ENCODE data around the gene PPAN. TPM values are rescaled to one million over a fixed set of nuclear protein-coding genes. Genes with fewer than 3 reads are reported as not detected.

Gene PPAN
- total and polyA plus RNA-seq, 10 donors = 26.8 to 90.2 (median 47.2) TPM

- WGBS, 5 donors = 85 to 94% (median 87%) methylated on average over 17 to 35 of the region's 35 CpGs
- intact Hi-C loops (cut with DNase I; ENCODE audit: low total_unique reads) = loop anchor here (10.0 kb wide), 1 partner anchor 139 kb away; the partner anchor contains the start of gene MRPL4
- DNase-seq = peak; percentile 71
- Histone ChIP-seq H3K27ac (peak overlapping the region in 2 of 8 donors; percentile 77 to 87), H3K36me3 (peaks cover 4 to 58% (median 53%) of the 10 kb centered on the region in 6 donors), H3K27me3 (replicated peaks in 1 of 7) (no peaks in the 10 kb centered on the region), H3K9me3 (no peaks in the 10 kb centered on the region), H3K4me3 (peak overlapping the region in 1 of 8 donors; percentile 16), H3K4me1 (peaks cover 23 to 95% (median 60%) of the 10 kb centered on the region in 6 donors)
- peak; percentile 44 to 72 (median 48) for TF ChIP-seq POLR2AphosphoS5 (IDR thresholded peaks at IDR 0.05)
- no peak for TF ChIP-seq POLR2A (IDR thresholded peaks at IDR 0.05)
These were observed 10.1 kb downstream of the PPAN start for GRCh38 chr19:10116085-10116865.

DNA sequence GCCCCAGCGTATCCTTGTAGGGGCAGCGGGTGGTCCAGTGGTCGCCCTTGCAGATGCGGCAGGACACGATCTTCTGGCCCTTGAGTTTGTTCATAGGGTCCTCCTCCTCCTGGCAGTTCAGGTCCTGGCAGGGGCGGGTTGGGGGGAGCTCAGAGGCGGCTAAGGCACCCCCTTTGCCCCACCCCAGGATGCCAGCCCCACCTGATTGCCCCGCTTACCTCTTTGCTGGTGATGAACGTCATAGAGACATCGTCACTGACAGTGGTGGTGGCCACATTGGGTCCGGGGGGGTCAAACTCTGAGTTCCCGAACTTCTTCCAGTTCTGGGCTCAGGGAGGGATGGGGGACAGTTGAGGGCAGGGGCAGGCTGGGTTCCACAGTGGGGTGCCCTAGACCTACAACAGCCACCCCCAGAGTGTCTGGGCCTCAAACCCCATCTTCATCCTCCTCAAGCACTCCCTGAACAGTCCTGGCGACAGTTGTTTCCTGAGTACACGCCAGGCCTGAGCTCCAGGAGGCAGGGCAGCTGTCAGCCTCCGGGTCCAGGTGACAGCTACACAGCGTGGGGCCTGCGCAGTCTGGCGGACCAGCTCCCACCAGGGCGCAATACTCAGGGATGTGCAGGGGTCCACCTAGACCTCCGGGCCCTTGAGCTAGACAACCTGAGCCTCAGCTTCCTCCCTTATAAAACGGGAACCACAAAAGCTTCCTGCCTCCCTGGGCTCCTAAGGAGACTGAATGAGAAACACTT, 10.9 kb downstream of the PPAN start:
- H3K27ac ChIP-seq = peak overlapping the region in 1 of 8 donors; percentile 87
- peaks cover 3 to 54% (median 50%) of the 10 kb centered on the region in 6 donors for H3K36me3 ChIP-seq
- TF ChIP-seq POLR2AphosphoS5 (IDR thresholded peaks at IDR 0.05) = no peak
- no peaks in the 10 kb centered on the region for H3K27me3 ChIP-seq (replicated peaks in 1 of 7)
- peak; percentile 72 for DNase-seq
- no peaks in the 10 kb centered on the region for H3K9me3 ChIP-seq
- no peak overlapping the region for H3K4me3 ChIP-seq
- H3K4me1 ChIP-seq = peaks cover 18 to 87% (median 53%) of the 10 kb centered on the region in 6 donors
- 85 to 90% (median 87%) methylated on average over 19 to 21 of the region's 21 CpGs for WGBS, 5 donors
- intact Hi-C loops (cut with DNase I; ENCODE audit: low total_unique reads) = loop anchor here (10.0 kb wide), 1 partner anchor 138 kb away; the partner anchor contains the start of gene MRPL4

DNA sequence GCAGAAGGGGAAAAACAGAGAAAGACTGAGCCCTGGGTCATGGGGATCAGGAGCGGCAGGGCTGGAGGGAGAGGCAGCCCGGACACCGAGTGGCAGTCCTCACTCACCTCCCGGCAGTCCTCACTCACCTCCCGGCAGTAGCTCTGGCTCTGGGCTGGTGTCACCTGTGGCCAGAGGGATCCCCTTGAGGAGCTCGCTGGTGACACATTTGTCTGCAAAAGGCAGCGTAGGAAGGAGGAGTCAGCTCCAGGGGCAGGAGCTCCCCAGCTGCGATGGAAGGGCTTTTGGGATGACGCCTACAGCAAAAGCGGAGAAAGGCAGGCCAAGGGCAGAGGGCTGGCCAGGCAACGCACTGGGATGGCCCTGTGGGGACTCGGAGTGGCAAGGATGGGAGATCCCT, 12.8 kb downstream of the PPAN start:
- WGBS, 5 donors = 42 to 57% (median 52%) methylated on average over 11 to 12 of the region's 12 CpGs
- Histone ChIP-seq H3K27me3 (replicated peaks in 1 of 7) (no peaks in the 10 kb centered on the region), H3K27ac (peak overlapping the region; percentile 60 to 93 (median 86)), H3K36me3 (peaks cover 3 to 50% (median 45%) of the 10 kb centered on the region in 6 donors), H3K9me3 (no peaks in the 10 kb centered on the region), H3K4me1 (peaks cover 7 to 68% (median 33%) of the 10 kb centered on the region in 6 donors), H3K4me3 (peak overlapping the region; percentile 83 to 99 (median 96))
- intact Hi-C loops (cut with DNase I; ENCODE audit: low total_unique reads) = loop anchor here (10.0 kb wide), 1 partner anchor 136 kb away; the partner anchor contains the start of gene MRPL4
- DNase-seq = peak; percentile 76
- TF ChIP-seq POLR2AphosphoS5 (IDR thresholded peaks at IDR 0.05) (no peak), POLR2A (IDR thresholded peaks at IDR 0.05) (no peak)
- TF ChIP-seq, protein P1, sequence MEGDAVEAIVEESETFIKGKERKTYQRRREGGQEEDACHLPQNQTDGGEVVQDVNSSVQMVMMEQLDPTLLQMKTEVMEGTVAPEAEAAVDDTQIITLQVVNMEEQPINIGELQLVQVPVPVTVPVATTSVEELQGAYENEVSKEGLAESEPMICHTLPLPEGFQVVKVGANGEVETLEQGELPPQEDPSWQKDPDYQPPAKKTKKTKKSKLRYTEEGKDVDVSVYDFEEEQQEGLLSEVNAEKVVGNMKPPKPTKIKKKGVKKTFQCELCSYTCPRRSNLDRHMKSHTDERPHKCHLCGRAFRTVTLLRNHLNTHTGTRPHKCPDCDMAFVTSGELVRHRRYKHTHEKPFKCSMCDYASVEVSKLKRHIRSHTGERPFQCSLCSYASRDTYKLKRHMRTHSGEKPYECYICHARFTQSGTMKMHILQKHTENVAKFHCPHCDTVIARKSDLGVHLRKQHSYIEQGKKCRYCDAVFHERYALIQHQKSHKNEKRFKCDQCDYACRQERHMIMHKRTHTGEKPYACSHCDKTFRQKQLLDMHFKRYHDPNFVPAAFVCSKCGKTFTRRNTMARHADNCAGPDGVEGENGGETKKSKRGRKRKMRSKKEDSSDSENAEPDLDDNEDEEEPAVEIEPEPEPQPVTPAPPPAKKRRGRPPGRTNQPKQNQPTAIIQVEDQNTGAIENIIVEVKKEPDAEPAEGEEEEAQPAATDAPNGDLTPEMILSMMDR (IDR thresholded peaks at IDR 0.05 in 8 of 11, conservative IDR thresholded peaks at IDR 0.05 in 3 of 11) = no peak

DNA sequence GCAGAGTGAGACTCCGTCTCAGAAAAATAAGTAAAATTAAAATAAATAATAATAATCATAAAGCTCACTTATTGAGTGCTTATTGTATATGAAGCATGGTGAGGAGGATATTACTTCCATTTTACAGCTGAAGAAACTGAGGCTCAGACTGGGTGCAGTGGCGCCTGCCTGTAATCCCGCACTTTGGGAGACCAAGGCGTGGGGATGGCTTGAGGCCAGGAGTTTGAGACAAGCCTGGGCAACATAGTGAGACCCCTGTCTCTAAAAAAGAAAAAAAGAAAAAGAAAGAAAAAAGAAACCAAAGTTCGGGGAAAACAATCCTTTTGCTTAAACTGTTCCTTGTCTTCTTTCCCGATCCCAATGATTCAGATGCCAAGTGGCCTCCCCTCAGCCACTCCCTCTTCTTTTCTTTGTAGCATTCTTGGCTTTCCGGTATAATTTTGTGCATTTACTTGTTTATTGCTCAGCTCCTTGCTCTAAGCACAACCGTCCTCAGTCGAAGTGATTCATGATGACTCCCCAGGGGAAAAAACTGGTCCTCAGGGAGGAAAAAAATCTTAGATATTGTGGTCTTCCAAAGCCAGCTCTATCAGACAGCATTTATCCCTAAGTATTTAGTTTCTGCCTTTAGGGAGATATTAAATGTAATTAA, 14.5 kb downstream of the PPAN start:
- Histone ChIP-seq H3K4me3 (no peak overlapping the region), H3K36me3 (peaks cover 2 to 49% (median 28%) of the 10 kb centered on the region in 6 donors), H3K27me3 (replicated peaks in 1 of 7) (no peaks in the 10 kb centered on the region), H3K4me1 (peaks cover 7 to 55% (median 30%) of the 10 kb centered on the region in 6 donors), H3K9me3 (no peaks in the 10 kb centered on the region), H3K27ac (no peak overlapping the region)
- WGBS, 5 donors = 78 to 87% (median 84%) methylated on average over 9 of the region's 9 CpGs
- TF ChIP-seq POLR2A (IDR thresholded peaks at IDR 0.05) (no peak), POLR2AphosphoS5 (IDR thresholded peaks at IDR 0.05) (no peak)
- TF ChIP-seq, protein P1 (IDR thresholded peaks at IDR 0.05 in 8 of 11, conservative IDR thresholded peaks at IDR 0.05 in 3 of 11) = no peak
- intact Hi-C loops (cut with DNase I; ENCODE audit: low total_unique reads) = no loop called here
- no peak for DNase-seq
